HepG2 (cell line): Measurements from ENCODE around the gene HERC5. TPM values are rescaled to one million over a fixed set of nuclear protein-coding genes. Genes with fewer than 3 reads are reported as not detected.

Experiments used
- FOXM1 ChIP-seq: sonication (generic); formaldehyde crosslinking; IDR thresholded peaks from 2 replicates; pipeline ENCODE4 v1.5.0; 2020; ENCODE audit warnings: missing genetic modification reagents
- HDAC1 ChIP-seq: sonication (generic); formaldehyde crosslinking; IDR thresholded peaks from 2 replicates; pipeline ENCODE4 v1.5.1; 2020; ENCODE audit warnings: mild to moderate bottlenecking, missing genetic modification reagents
- KDM6A ChIP-seq: IDR thresholded peaks from 2 replicates; pipeline ENCODE4 v1.6.1; 2016; ENCODE audit warnings: low read depth
- MLLT10 ChIP-seq: sonication (generic); formaldehyde crosslinking; IDR thresholded peaks from 2 replicates; pipeline ENCODE4 v1.4.0; 2020; ENCODE audit warnings: missing genetic modification reagents
- MTF2 ChIP-seq: sonication (generic); formaldehyde crosslinking; IDR thresholded peaks from 2 replicates; pipeline ENCODE4 v1.5.0; 2020; ENCODE audit warnings: missing genetic modification reagents, borderline replicate concordance
- NCOA2 ChIP-seq: sonication (generic); formaldehyde crosslinking; IDR thresholded peaks from 2 replicates; pipeline ENCODE4 v1.8.0; 2022; ENCODE audit warnings: inconsistent platforms
- NFE2L1 ChIP-seq: sonication (generic); formaldehyde crosslinking; IDR thresholded peaks from 2 replicates; pipeline ENCODE4 v1.4.0; 2020; ENCODE audit warnings: missing genetic modification reagents, mild to moderate bottlenecking, borderline replicate concordance
- PAF1 ChIP-seq: IDR thresholded peaks from 2 replicates; pipeline ENCODE4 v1.6.1; 2016; ENCODE audit warnings: missing genetic modification reagents, missing compliant biosample characterization
- SPEN ChIP-seq: sonication (generic); formaldehyde crosslinking; IDR thresholded peaks from 2 replicates; pipeline ENCODE4 v1.5.1; 2020; ENCODE audit warnings: low read depth, mild to moderate bottlenecking, missing genetic modification reagents
- TAF1 ChIP-seq: sonication (generic); formaldehyde crosslinking; IDR thresholded peaks from 2 replicates; pipeline ENCODE4 v1.4.0; 2020; ENCODE audit warnings: missing genetic modification reagents
- ZBTB7B ChIP-seq: sonication (generic); formaldehyde crosslinking; IDR thresholded peaks from 2 replicates; pipeline ENCODE4 v1.4.0; 2020; ENCODE audit warnings: missing genetic modification reagents
- ZFP36 ChIP-seq: fragments of 150-350 bp; IDR thresholded peaks from 2 replicates; pipeline ENCODE4 v1.6.1; 2018; ENCODE audit warnings: borderline replicate concordance, low read length, low read depth; ENCODE audit not compliant: partially characterized antibody
- ZNF10 ChIP-seq: sonication (generic); formaldehyde crosslinking; IDR thresholded peaks from 2 replicates; pipeline ENCODE4 v1.4.0; 2020; ENCODE audit warnings: mild to moderate bottlenecking, low read depth, missing genetic modification reagents, borderline replicate concordance
- ZNF367 ChIP-seq: sonication (generic); formaldehyde crosslinking; IDR thresholded peaks from 2 replicates; pipeline ENCODE4 v1.4.0; 2020; ENCODE audit warnings: missing genetic modification reagents, borderline replicate concordance
- ZNF432 ChIP-seq: sonication (generic); formaldehyde crosslinking; IDR thresholded peaks from 2 replicates; pipeline ENCODE4 v1.5.0; 2020; ENCODE audit warnings: missing genetic modification reagents, mild to moderate bottlenecking, borderline replicate concordance
- polyA plus RNA-seq, 8 experiments: library from polyadenylated mRNA; depleted of rRNA in 3 of 8; stranded (reverse) in 7 of 8; unstranded in 1 of 8; fragments of >200 nt; fragmentation: Illumina TruSeq in 4 of 8; extraction: Trizol in 4 of 8; gene quantifications; 2 replicates each; pipeline versions ENCODE4 v1.2.1 to v1.2.3, GENCODE V29; 2011 to 2016; ENCODE audit warnings: low read depth in 4 of 8, missing spikeins in 1 of 8, mixed read lengths in 1 of 8; ENCODE audit not compliant: insufficient read depth in 1 of 8
- total RNA-seq, 5 experiments: library from RNA; depleted of rRNA; stranded (reverse); fragments of >200 nt; fragmentation: Illumina TruSeq; extraction: Trizol; gene quantifications; 2 replicates each; pipeline ENCODE4 v1.2.3, GENCODE V29; 2016; ENCODE audit warnings: low read depth in 1 of 5
- TF ChIP-seq, protein P1 (sequence below): sonication (generic); formaldehyde crosslinking; IDR thresholded peaks from 2 replicates; pipeline ENCODE4 v1.4.0; 2020; ENCODE audit warnings: missing genetic modification reagents, borderline replicate concordance
- TF ChIP-seq, protein P2 (sequence below): sonication (generic); formaldehyde crosslinking; IDR thresholded peaks from 2 replicates; pipeline ENCODE4 v1.5.0; 2020; ENCODE audit warnings: mild to moderate bottlenecking, missing genetic modification reagents
- TF ChIP-seq, protein P3 (sequence below), 2 experiments: sonication (generic) in 1 of 2; formaldehyde crosslinking in 1 of 2; IDR thresholded peaks; 2 replicates each; pipeline versions ENCODE4 v1.5.1 to v1.6.1; 2011 to 2020; ENCODE audit warnings: borderline replicate concordance in 1 of 2, low read depth in 1 of 2, low read length in 1 of 2, mild to moderate bottlenecking in 1 of 2, missing genetic modification reagents in 1 of 2, moderate library complexity in 1 of 2
- TF ChIP-seq, protein P4 (sequence below): sonication (generic); formaldehyde crosslinking; IDR thresholded peaks from 2 replicates; pipeline ENCODE4 v1.8.0; 2022; ENCODE audit warnings: missing genetic modification reagents, mild to moderate bottlenecking, borderline replicate concordance

HERC5 gene
- total and polyA plus RNA-seq, 2 of the 13 experiments (the other 11 are each of a cell fraction or from before 2014, with no cell fraction given): 0.13 to 0.33 TPM

DNA sequence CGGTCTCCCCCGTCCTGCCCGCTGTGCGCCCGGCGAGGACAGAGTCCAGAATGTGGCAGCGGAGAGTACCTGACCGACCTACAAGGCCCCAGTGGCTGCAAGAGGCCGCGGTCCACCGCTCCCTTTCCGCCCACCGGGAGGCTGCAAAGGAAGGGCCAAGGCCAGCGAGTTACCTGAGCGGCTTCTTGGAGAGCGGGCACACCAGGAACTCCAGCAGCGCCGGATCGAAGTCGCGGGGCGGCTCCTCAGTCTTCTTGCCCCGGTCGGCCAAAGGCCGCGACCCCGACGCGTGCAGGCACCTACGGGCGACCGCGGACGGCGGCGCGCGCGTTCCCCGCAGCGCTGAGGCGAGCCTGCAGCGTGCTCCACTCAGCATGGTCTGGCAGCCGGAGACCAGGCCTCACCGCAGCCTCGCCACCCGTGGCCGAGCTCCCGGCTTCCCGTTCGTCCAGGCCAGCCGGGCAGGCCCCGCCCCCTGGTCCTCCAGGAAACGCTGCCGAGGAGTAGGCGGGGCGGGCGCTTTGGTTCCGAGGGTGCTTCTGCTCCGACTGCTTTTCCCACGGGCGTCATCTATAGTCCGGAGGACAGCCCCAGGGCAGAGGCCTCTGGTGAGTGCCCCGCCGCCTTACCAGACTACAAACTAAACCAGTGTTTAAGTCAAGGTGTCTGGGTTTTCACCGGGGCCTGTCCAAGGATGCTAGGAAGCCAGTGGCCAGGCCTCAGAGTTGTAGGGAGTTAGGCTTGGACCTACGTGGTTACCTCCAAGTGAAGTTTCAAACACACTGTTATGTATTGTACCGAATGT lies 66.6 kb downstream of the HERC5 start, which contains the start of gene PYURF (continued):
- TF ChIP-seq FOXM1 (CRISPR knock-in tag): peak; percentile 65; the same call in 1 of the 2 replicates
- TF ChIP-seq, protein P1, sequence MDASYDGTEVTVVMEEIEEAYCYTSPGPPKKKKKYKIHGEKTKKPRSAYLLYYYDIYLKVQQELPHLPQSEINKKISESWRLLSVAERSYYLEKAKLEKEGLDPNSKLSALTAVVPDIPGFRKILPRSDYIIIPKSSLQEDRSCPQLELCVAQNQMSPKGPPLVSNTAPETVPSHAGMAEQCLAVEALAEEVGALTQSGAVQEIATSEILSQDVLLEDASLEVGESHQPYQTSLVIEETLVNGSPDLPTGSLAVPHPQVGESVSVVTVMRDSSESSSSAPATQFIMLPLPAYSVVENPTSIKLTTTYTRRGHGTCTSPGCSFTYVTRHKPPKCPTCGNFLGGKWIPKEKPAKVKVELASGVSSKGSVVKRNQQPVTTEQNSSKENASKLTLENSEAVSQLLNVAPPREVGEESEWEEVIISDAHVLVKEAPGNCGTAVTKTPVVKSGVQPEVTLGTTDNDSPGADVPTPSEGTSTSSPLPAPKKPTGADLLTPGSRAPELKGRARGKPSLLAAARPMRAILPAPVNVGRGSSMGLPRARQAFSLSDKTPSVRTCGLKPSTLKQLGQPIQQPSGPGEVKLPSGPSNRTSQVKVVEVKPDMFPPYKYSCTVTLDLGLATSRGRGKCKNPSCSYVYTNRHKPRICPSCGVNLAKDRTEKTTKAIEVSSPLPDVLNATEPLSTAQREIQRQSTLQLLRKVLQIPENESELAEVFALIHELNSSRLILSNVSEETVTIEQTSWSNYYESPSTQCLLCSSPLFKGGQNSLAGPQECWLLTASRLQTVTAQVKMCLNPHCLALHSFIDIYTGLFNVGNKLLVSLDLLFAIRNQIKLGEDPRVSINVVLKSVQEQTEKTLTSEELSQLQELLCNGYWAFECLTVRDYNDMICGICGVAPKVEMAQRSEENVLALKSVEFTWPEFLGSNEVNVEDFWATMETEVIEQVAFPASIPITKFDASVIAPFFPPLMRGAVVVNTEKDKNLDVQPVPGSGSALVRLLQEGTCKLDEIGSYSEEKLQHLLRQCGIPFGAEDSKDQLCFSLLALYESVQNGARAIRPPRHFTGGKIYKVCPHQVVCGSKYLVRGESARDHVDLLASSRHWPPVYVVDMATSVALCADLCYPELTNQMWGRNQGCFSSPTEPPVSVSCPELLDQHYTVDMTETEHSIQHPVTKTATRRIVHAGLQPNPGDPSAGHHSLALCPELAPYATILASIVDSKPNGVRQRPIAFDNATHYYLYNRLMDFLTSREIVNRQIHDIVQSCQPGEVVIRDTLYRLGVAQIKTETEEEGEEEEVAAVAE: no peak
- peak; percentile 70; the same call in 1 of the 2 replicates for TF ChIP-seq MTF2 (CRISPR knock-in tag)
- 0 out of 2 replicates have a peak, but pooled peaks have one; percentile 18 for TF ChIP-seq NFE2L1
- TF ChIP-seq ZNF367 (CRISPR knock-in tag): no peak
- no peak for TF ChIP-seq ZNF432
- TF ChIP-seq, protein P2, sequence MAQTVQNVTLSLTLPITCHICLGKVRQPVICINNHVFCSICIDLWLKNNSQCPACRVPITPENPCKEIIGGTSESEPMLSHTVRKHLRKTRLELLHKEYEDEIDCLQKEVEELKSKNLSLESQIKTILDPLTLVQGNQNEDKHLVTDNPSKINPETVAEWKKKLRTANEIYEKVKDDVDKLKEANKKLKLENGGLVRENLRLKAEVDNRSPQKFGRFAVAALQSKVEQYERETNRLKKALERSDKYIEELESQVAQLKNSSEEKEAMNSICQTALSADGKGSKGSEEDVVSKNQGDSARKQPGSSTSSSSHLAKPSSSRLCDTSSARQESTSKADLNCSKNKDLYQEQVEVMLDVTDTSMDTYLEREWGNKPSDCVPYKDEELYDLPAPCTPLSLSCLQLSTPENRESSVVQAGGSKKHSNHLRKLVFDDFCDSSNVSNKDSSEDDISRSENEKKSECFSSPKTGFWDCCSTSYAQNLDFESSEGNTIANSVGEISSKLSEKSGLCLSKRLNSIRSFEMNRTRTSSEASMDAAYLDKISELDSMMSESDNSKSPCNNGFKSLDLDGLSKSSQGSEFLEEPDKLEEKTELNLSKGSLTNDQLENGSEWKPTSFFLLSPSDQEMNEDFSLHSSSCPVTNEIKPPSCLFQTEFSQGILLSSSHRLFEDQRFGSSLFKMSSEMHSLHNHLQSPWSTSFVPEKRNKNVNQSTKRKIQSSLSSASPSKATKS (CRISPR knock-in tag): peak; percentile 25; the same call in 1 of the 2 replicates
- no peak for TF ChIP-seq PAF1 (CRISPR knock-in tag)
- TF ChIP-seq KDM6A (CRISPR knock-in tag): no peak
- TF ChIP-seq, protein P3, sequence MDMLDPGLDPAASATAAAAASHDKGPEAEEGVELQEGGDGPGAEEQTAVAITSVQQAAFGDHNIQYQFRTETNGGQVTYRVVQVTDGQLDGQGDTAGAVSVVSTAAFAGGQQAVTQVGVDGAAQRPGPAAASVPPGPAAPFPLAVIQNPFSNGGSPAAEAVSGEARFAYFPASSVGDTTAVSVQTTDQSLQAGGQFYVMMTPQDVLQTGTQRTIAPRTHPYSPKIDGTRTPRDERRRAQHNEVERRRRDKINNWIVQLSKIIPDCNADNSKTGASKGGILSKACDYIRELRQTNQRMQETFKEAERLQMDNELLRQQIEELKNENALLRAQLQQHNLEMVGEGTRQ (IDR thresholded peaks at IDR 0.05; ENCODE audit: low read depth, low read length): no peak
- TF ChIP-seq, protein P3 (CRISPR knock-in tag; IDR thresholded peaks at IDR 0.05; ENCODE audit: borderline replicate concordance): no peak
- peak; percentile 57 for TF ChIP-seq NCOA2 (CRISPR knock-in tag)
- TF ChIP-seq HDAC1 (CRISPR knock-in tag): peak; percentile 92
- TF ChIP-seq, protein P4, sequence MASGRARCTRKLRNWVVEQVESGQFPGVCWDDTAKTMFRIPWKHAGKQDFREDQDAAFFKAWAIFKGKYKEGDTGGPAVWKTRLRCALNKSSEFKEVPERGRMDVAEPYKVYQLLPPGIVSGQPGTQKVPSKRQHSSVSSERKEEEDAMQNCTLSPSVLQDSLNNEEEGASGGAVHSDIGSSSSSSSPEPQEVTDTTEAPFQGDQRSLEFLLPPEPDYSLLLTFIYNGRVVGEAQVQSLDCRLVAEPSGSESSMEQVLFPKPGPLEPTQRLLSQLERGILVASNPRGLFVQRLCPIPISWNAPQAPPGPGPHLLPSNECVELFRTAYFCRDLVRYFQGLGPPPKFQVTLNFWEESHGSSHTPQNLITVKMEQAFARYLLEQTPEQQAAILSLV (CRISPR knock-in tag): peak; percentile 93
- peak; percentile 99 for TF ChIP-seq TAF1 (CRISPR knock-in tag)
- no peak for TF ChIP-seq MLLT10 (CRISPR knock-in tag)
- TF ChIP-seq ZFP36: no peak
- TF ChIP-seq ZNF10 (CRISPR knock-in tag): no peak
- peak; percentile 98 for TF ChIP-seq SPEN (CRISPR knock-in tag)
- peak; percentile 77 for TF ChIP-seq ZBTB7B (CRISPR knock-in tag)
